ENCODE measurements around the gene NPAS2. TPM values are rescaled to one million over a fixed set of nuclear protein-coding genes. Genes with fewer than 3 reads are reported as not detected.

Gene NPAS2
- total and polyA plus RNA-seq, 12 donors: 4.7 to 51.3 (median 17.6) TPM

- TF ChIP-seq CTCF (IDR thresholded peaks at IDR 0.05) (no peak), POLR2A (IDR thresholded peaks at IDR 0.05) (no peak)
- intact Hi-C loops (cut with DNase I): no loop called here
- H3K4me1 ChIP-seq (replicated peaks in 1 of 2): no peaks in the 10 kb centered on the region
- no peaks in the 10 kb centered on the region for H3K36me3 ChIP-seq (replicated peaks in 1 of 2)
- 89 to 95% (median 90%) methylated on average over 9 to 12 of the region's 12 CpGs for WGBS, 4 donors
- no peaks in the 10 kb centered on the region for H3K27me3 ChIP-seq
- H3K9me3 ChIP-seq (replicated peaks in 1 of 3): no peaks in the 10 kb centered on the region
- H3K27ac ChIP-seq: no peak overlapping the region
- no peak for DNase-seq
- no peak overlapping the region for H3K4me3 ChIP-seq
Measured at GRCh38 chr2:100778637-100779450, 41.1 kb upstream of the NPAS2 start.

GRCh38 chr2:100779908-100780202, 40.1 kb upstream of the NPAS2 start:
- no peak overlapping the region for H3K4me3 ChIP-seq
- 91 to 96% (median 93%) methylated on average over 3 of the region's 3 CpGs for WGBS, 4 donors
- TF ChIP-seq POLR2A (IDR thresholded peaks at IDR 0.05): no peak
- no peak for TF ChIP-seq CTCF (IDR thresholded peaks at IDR 0.05)
- DNase-seq: no peak
- H3K27me3 ChIP-seq: no peaks in the 10 kb centered on the region
- H3K36me3 ChIP-seq (replicated peaks in 1 of 2): no peaks in the 10 kb centered on the region
- H3K4me1 ChIP-seq (replicated peaks in 1 of 2): no peaks in the 10 kb centered on the region
- no peaks in the 10 kb centered on the region for H3K9me3 ChIP-seq (replicated peaks in 1 of 3)
- intact Hi-C loops (cut with DNase I): no loop called here
- no peak overlapping the region for H3K27ac ChIP-seq

- H3K4me1 ChIP-seq (replicated peaks in 1 of 2): no peaks in the 10 kb centered on the region
- H3K4me3 ChIP-seq: no peak overlapping the region
- intact Hi-C loops (cut with DNase I): no loop called here
- no peak for TF ChIP-seq POLR2A (IDR thresholded peaks at IDR 0.05)
- no peak for TF ChIP-seq CTCF (IDR thresholded peaks at IDR 0.05)
- WGBS, 4 donors: 74 to 84% (median 81%) methylated on average over 8 of the region's 8 CpGs
- H3K27me3 ChIP-seq: no peaks in the 10 kb centered on the region
- H3K36me3 ChIP-seq (replicated peaks in 1 of 2): no peaks in the 10 kb centered on the region
- no peak overlapping the region for H3K27ac ChIP-seq
- H3K9me3 ChIP-seq (replicated peaks in 1 of 3): no peaks in the 10 kb centered on the region
- no peak for DNase-seq
Measured at GRCh38 chr2:100780203-100781008, 39.5 kb upstream of the NPAS2 start.

- H3K27ac ChIP-seq: no peak overlapping the region
- no peaks in the 10 kb centered on the region for H3K9me3 ChIP-seq (replicated peaks in 1 of 3)
- no peak overlapping the region for H3K4me3 ChIP-seq
- WGBS, 4 donors: 86 to 100% (median 93%) methylated on average over 1 of the region's 1 CpG
- no peaks in the 10 kb centered on the region for H3K27me3 ChIP-seq
- TF ChIP-seq CTCF (IDR thresholded peaks at IDR 0.05): no peak
- TF ChIP-seq POLR2A (IDR thresholded peaks at IDR 0.05): no peak
- H3K36me3 ChIP-seq (replicated peaks in 1 of 2): no peaks in the 10 kb centered on the region
- intact Hi-C loops (cut with DNase I): no loop called here
- H3K4me1 ChIP-seq (replicated peaks in 1 of 2): no peaks in the 10 kb centered on the region
- no peak for DNase-seq
Measured at GRCh38 chr2:100781009-100781325, 39.0 kb upstream of the NPAS2 start.

All from adrenal gland (tissue), 12 donors.